Measurements from ENCODE around the gene NRARP. TPM values are rescaled to one million over a fixed set of nuclear protein-coding genes. Genes with fewer than 3 reads are reported as not detected.

Gene NRARP
- total and polyA plus RNA-seq, 2 donors (not counting 1 experiment from before 2014, with no cell fraction given) = 5.7 to 11.5 TPM

DNA sequence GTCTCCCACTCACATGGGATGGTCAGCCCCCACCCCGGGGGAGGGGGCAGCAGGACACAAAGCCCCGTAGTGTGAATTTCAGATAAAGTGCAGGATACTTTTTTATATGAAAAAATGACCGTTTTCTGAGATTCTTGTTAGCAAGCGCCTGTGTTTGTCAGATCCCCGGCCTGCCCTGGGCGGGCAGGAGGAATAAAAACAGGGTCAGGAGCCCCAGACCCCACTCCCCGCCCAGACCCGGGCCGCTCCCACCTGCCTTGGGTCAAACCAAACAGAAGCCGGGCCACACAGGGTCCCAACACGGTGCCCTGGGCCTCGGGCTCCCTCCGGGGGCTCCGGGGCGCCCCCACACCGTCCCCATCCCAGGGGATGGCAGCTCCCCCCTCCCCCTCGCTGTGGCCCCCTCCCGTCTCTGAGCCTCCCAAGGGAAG, 13.5 kb upstream of the NRARP start:
- Histone ChIP-seq H3K9ac (ENCODE audit: low read length) (no peak overlapping the region), H3K36me3 (replicated peaks in 1 of 2; ENCODE audit: control extremely low read depth in 1 of 2, control insufficient read depth in 1 of 2, extremely low read depth in 1 of 2, insufficient read depth in 2 of 2, low read length in 1 of 2) (no peaks in the 10 kb centered on the region), H4K20me1 (ENCODE audit: control insufficient read depth, insufficient read depth, low read length, poor library complexity, severe bottlenecking) (no peaks in the 10 kb centered on the region), H3K4me2 (replicated peaks; ENCODE audit: low read depth, low read length, poor library complexity, severe bottlenecking) (peak overlapping the region; percentile 77), H3K4me1 (ENCODE audit: control insufficient read depth in 2 of 2, insufficient read depth in 2 of 2, low read length in 2 of 2) (peaks cover 14 to 23% of the 10 kb centered on the region in 2 donors), H3K79me2 (ENCODE audit: control insufficient read depth, insufficient read depth, low read length) (no peaks in the 10 kb centered on the region), H2AFZ (ENCODE audit: insufficient read depth, low read depth, low read length, poor library complexity, severe bottlenecking) (no peak overlapping the region), H3K27ac (ENCODE audit: low read length in 2 of 2) (no peak overlapping the region), H3K9me3 (ENCODE audit: control extremely low read depth in 1 of 3, control insufficient read depth in 2 of 3, insufficient read depth in 1 of 3, low read length in 2 of 3) (peaks cover 0 to 8% (median 0%) of the 10 kb centered on the region in 3 donors), H3K27me3 (replicated peaks in 1 of 4; ENCODE audit: control extremely low read depth in 1 of 4, control insufficient read depth in 3 of 4, insufficient read depth in 4 of 4, low read length in 3 of 4) (peaks cover 0 to 11% (median 4%) of the 10 kb centered on the region in 4 experiments), H3K4me3 (ENCODE audit: control extremely low read depth in 1 of 5, extremely low read depth in 1 of 5, insufficient read depth in 1 of 5, low read depth in 2 of 5, low read length in 4 of 5) (no peak overlapping the region)
- peak; percentile 7 for DNase-seq
- Mint-ChIP-seq H3K9me3 (ENCODE audit: insufficient read depth) (no peaks in the 10 kb centered on the region), H3K27me3 (no peaks in the 10 kb centered on the region), H3K4me1 (peaks cover 8% of the 10 kb centered on the region), H3K4me3 (no peak overlapping the region), H3K27ac (no peak overlapping the region)
- no peak for TF ChIP-seq EZH2 (IDR thresholded peaks at IDR 0.05; ENCODE audit: borderline replicate concordance, insufficient read depth, low read depth, low read length, poor library complexity, severe bottlenecking)
- TF ChIP-seq, protein P1, sequence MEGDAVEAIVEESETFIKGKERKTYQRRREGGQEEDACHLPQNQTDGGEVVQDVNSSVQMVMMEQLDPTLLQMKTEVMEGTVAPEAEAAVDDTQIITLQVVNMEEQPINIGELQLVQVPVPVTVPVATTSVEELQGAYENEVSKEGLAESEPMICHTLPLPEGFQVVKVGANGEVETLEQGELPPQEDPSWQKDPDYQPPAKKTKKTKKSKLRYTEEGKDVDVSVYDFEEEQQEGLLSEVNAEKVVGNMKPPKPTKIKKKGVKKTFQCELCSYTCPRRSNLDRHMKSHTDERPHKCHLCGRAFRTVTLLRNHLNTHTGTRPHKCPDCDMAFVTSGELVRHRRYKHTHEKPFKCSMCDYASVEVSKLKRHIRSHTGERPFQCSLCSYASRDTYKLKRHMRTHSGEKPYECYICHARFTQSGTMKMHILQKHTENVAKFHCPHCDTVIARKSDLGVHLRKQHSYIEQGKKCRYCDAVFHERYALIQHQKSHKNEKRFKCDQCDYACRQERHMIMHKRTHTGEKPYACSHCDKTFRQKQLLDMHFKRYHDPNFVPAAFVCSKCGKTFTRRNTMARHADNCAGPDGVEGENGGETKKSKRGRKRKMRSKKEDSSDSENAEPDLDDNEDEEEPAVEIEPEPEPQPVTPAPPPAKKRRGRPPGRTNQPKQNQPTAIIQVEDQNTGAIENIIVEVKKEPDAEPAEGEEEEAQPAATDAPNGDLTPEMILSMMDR (IDR thresholded peaks at IDR 0.05) = no peak
- CTCF ChIA-PET = interaction anchor here (1.9 to 2.6 kb wide), 2 partner anchors 12 to 13 kb away, joined by 7 to 12 read pairs; partner anchors contain the start of gene NRARP
- 56% methylated on average over 11 of the region's 18 CpGs for WGBS (ENCODE audit: insufficient coverage)
- intact Hi-C loops (cut with micrococcal nuclease) = no loop called here
- no peak for ATAC-seq (ENCODE audit: low read depth)
- POLR2A ChIA-PET = no interaction called here
